HuH-7.5 (cell line): ENCODE data around the gene IER3.

Experiments
- DNase-seq: peaks from one replicate; pipeline ENCODE4 v3.0.0; 2011; ENCODE audit warnings: low spot score

IER3 gene

DNA sequence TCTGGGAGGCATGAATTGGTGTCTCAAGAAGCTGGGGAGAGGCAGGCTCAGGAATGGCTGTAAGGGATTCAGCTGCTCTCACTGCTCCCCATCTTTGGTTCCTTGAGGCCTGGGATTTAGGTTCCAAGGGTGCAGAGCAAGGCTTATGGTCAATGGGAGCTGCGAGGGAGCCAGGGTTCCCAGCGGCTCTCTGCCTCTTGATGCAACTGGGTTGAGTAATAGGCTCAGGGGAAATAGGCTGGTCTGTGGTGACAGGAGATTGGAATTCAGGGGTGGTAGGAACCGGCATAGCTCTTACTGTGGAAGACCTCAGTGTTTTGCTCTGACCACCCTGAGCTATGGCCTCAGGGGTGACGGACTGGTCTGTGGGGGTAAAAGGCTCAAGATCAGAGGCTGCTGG is 40.5 kb downstream of the IER3 start:
- DNase-seq, result no peak

DNA sequence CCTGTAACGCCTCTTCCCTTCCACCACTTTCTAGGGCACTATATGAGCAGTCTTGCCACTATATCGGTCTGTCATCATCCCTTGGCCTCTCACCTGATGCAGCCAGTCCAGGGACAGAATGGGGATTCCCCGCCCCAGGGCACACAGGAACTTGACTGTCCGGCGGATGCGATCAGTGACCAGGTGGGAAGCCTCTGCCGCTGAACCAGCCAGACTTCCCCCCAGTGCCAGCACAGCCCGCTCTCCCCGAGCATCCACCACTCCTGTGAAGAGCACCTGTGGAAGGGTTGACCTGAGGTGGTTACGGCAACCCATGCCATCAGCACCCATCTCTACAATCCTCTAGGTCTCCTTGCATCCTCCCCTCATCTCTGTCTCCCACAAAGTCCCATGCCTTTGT is 41.3 kb downstream of the IER3 start:
- no peak for DNase-seq

DNA sequence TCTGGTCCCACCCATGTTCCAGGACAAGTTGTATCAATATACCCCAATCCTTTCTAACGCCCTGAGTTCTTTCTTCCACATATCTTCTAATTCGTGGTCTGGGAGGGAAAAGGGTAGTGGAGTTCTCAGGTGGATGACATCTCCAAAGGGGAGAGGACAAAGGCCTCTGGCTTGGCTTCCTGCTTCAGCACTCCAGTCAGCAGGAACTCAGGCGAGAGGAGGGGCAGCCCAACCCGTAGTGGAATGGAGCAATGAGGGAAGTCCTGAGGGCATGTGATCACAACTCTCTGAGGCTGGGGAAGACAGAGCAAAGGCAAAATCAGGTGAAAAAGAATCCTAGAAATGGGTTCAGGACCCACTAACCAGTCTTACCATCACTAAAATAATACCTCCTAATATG is 44.0 kb downstream of the IER3 start:
- DNase-seq, result no peak

DNA sequence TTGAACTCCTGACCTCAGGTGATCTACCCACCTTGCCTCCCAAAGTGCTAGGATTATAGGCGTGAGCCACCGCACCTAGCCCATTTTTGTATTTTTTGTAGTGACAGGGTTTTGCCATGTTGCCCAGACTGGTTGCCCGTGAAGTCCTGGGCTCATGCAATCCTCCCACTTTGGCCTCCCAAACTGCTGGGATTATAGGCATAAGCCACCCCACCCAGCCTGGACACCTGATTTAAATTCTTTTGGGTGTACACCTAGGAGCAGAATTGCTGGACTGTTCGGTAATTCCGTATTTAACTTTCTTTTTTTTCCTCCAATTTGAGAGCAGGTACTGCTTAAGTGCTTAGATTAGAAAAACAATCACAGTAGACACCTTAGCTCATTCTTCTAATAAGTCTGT is 47.9 kb downstream of the IER3 start:
- DNase-seq, result no peak
